HG03469 (cell line): Measurements from ENCODE around the gene CCDC124.
"Not testable (repeated sequence)": the region's sequence is repeated elsewhere in the genome, so short reads cannot be mapped to it uniquely, and the experiment has no call there.

Experiments
- ATAC-seq: cut with Tn5 transposase; IDR thresholded peaks from one replicate; pipeline ENCODE4 v1.9.1; 2021; ENCODE audit warnings: mild to moderate bottlenecking, moderate library complexity, moderate number of reproducible peaks; ENCODE audit not compliant: unreplicated experiment

Gene CCDC124

GRCh38 chr19:17932485-17933338 is at the start of gene CCDC124:
CCDC124 (plus strand) TSS chr19:17933015; CDS start chr19:17936421, 3,406 bp downstream.
- peak; percentile 61 for ATAC-seq

GRCh38 chr19:17883627-17884410 is 49.0 kb upstream of the CCDC124 start:
- ATAC-seq: no peak

- no peak for ATAC-seq
Measured at GRCh38 chr19:17886515-17886914, 46.3 kb upstream of the CCDC124 start.

- not testable (repeated sequence) for ATAC-seq
Measured at GRCh38 chr19:17887221-17887620, 45.6 kb upstream of the CCDC124 start.

- ATAC-seq: no peak
Measured at GRCh38 chr19:17888260-17888659, 44.6 kb upstream of the CCDC124 start.

- no peak for ATAC-seq
Measured at GRCh38 chr19:17889609-17890214, 43.1 kb upstream of the CCDC124 start.

- ATAC-seq: no peak
Measured at GRCh38 chr19:17893766-17894165, 39.0 kb upstream of the CCDC124 start.

GRCh38 chr19:17902701-17903100 is 30.1 kb upstream of the CCDC124 start:
- no peak for ATAC-seq

GRCh38 chr19:17908244-17908643 is 24.6 kb upstream of the CCDC124 start:
- ATAC-seq: no peak

- ATAC-seq: no peak
Measured at GRCh38 chr19:17909003-17909732, 23.6 kb upstream of the CCDC124 start.

- no peak for ATAC-seq
Measured at GRCh38 chr19:17910791-17911360, 21.9 kb upstream of the CCDC124 start.

- ATAC-seq: no peak
Measured at GRCh38 chr19:17915940-17916593, 16.7 kb upstream of the CCDC124 start.

GRCh38 chr19:17918151-17918550 is 14.7 kb upstream of the CCDC124 start:
- not testable (repeated sequence) for ATAC-seq

- not testable (repeated sequence) for ATAC-seq
Measured at GRCh38 chr19:17919122-17919521, 13.7 kb upstream of the CCDC124 start.

GRCh38 chr19:17920527-17920926 is 12.3 kb upstream of the CCDC124 start:
- ATAC-seq: no peak

- ATAC-seq: no peak
Measured at GRCh38 chr19:17922138-17922537, 10.7 kb upstream of the CCDC124 start.

GRCh38 chr19:17926044-17926443 is 6.8 kb upstream of the CCDC124 start:
- no peak for ATAC-seq

- no peak for ATAC-seq
Measured at GRCh38 chr19:17929056-17929455, 3.8 kb upstream of the CCDC124 start.

- ATAC-seq: no peak
Measured at GRCh38 chr19:17931532-17932191, 1.2 kb upstream of the CCDC124 start.
